Body of pancreas (tissue), 4 donors: Measurements from ENCODE around the gene GTPBP1. TPM values are rescaled to one million over a fixed set of nuclear protein-coding genes. Genes with fewer than 3 reads are reported as not detected.

Experiments used
- ATAC-seq: fragments of 150-250 bp; one replicate; pipeline ENCODE4 v1.9.1; 2016
- DNase-seq, 4 donors: peaks; one replicate each; pipeline ENCODE4 v3.0.0-alpha.2; 2019
- H3K27ac ChIP-seq, 4 donors: fragments of 200-600 bp; sonication (generic); 1 replicate in 3 of 4; 2 replicates in 1 of 4; pipeline versions ENCODE4 v1.5.1 to v1.6.1; 2016 to 2019; ENCODE audit warnings: mild to moderate bottlenecking in 1 of 4, mixed read lengths in 1 of 4, moderate library complexity in 1 of 4
- H3K27me3 ChIP-seq, 2 donors: fragments of 200-600 bp; sonication (generic); one replicate each; pipeline ENCODE4 v1.6.0; 2016; ENCODE audit warnings: mild to moderate bottlenecking in 1 of 2
- H3K36me3 ChIP-seq, 2 donors: fragments of 200-600 bp; sonication (generic); replicated peaks in 1 of 2; 2 replicates each; pipeline ENCODE4 v1.5.1; 2016; ENCODE audit warnings: low read depth in 2 of 2; ENCODE audit not compliant: insufficient read depth in 1 of 2
- H3K4me1 ChIP-seq: fragments of 200-600 bp; sonication (generic); one replicate; pipeline ENCODE4 v1.6.0; 2016
- H3K4me3 ChIP-seq, 2 donors: fragments of 200-600 bp; sonication (generic); 1 replicate in 1 of 2; 2 replicates in 1 of 2; pipeline ENCODE4 v1.5.1; 2016 to 2019
- H3K9me3 ChIP-seq, 3 donors: fragments of 200-600 bp; sonication (generic); 1 replicate in 2 of 3; 2 replicates in 1 of 3; pipeline ENCODE4 v1.5.1; 2016
- CTCF ChIP-seq, 7 experiments: fragments of 450-650 bp in 4 of 7; fragments of 200-600 bp in 3 of 7; sonication (generic) in 3 of 7; IDR thresholded peaks; one replicate each; pipeline ENCODE4 v1.5.1; 2016 to 2019; ENCODE audit warnings: antibody characterized with exemption in 7 of 7
- POLR2A ChIP-seq, 3 donors: fragments of 450-650 bp; IDR thresholded peaks; one replicate each; pipeline ENCODE4 v1.6.1; 2016; ENCODE audit warnings: antibody characterized with exemption in 3 of 3, mild to moderate bottlenecking in 2 of 3
- WGBS, 2 donors: methylation state at CpG; one replicate each; pipeline ENCODE4 v1.1.5; 2017; 5-methylcytosine and 5-hydroxymethylcytosine counted together
- intact Hi-C: fragments of 100-400 bp; cut with DNase I; formaldehyde crosslinking; loops from one replicate; pipeline ENCODE4 v1.15.1; 2023
- total RNA-seq, 2 donors: library from RNA; depleted of rRNA; stranded (reverse); fragments of >200 nt; gene quantifications; one replicate each; pipeline ENCODE4 v1.1.0, GENCODE V29; 2016

Gene GTPBP1
- total RNA-seq, 2 donors from 2014 or later = 34.0 to 53.4 TPM

DNA sequence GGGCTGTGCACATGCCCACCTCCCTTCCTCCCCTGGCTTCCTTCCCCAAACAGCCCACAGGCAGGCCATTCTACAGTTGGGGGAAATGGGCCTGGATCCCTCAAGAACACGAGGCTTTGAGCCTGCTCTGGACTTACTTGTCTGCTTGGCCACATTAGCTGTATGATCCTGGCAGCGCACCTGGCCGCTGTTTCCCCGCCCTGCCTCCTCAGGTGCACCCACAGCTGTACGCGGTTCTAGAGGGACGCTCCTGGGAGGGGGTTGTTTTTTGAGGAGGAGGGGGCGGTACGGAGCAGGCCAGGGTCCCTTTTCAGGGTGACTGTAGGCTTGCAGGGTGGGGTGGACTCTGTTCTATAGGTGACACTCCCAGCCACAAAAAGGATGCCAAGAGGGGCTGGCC, 61.6 kb downstream of the GTPBP1 start:
- peaks cover 3% of the 10 kb centered on the region for H3K4me1 ChIP-seq
- TF ChIP-seq POLR2A (IDR thresholded peaks at IDR 0.05) = no peak
- TF ChIP-seq CTCF (IDR thresholded peaks at IDR 0.05) = no peak
- H3K27me3 ChIP-seq = no peaks in the 10 kb centered on the region
- no peaks in the 10 kb centered on the region for H3K36me3 ChIP-seq
- H3K27ac ChIP-seq = no peak overlapping the region
- WGBS, 2 donors = 71 to 82% methylated on average over 6 to 9 of the region's 9 CpGs
- intact Hi-C loops = no loop called here
- DNase-seq (no peak), ATAC-seq (no peak)
- no peak overlapping the region for H3K4me3 ChIP-seq
- no peaks in the 10 kb centered on the region for H3K9me3 ChIP-seq

- no peak overlapping the region for H3K27ac ChIP-seq
- H3K4me3 ChIP-seq = no peak overlapping the region
- no peak for ATAC-seq
- WGBS, 2 donors = 80% methylated on average over 11 of the region's 11 CpGs
- no peaks in the 10 kb centered on the region for H3K9me3 ChIP-seq
- TF ChIP-seq POLR2A (IDR thresholded peaks at IDR 0.05) = no peak
- TF ChIP-seq CTCF (IDR thresholded peaks at IDR 0.05) = no peak
- no peak for DNase-seq
- intact Hi-C loops = no loop called here
- H3K4me1 ChIP-seq = peaks cover 3% of the 10 kb centered on the region
- H3K27me3 ChIP-seq = no peaks in the 10 kb centered on the region
- no peaks in the 10 kb centered on the region for H3K36me3 ChIP-seq
Observed at GRCh38 chr22:38768036-38768435, 62.3 kb downstream of the GTPBP1 start.

DNA sequence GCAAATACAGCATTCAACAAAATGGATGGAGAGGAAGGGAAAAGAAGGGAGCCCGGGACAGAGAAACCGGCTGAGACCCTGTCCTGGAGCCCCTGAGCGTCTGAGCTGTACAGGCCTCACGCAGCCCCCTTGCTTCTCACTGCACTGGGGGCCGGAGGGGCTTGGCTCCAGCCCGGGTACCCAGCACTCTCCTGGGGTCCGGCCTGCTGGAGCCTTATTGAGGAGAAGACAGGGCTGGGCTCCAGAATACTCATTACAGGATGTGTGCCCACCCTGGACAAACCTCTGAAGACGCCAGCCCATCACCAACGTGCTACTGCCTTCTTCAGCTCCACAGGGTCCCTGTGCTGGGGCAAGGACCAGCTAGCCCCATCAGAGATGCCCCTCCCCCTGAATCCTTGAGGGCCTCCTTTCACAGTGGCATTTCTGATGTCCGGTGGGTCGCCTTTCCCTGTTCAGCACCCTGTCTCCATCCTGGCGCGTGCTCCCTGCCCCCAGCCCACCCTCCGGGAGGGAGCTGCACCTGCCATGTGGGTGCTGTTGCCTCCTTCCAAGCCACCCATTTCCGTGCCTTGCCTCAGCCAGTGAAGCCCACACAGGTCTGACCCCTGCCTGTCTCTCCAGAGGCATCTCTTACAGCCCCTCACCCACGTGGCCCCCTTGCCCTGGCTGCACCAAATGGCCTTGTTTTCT, 64.7 kb downstream of the GTPBP1 start:
- no peak overlapping the region for H3K4me3 ChIP-seq
- peaks cover 3% of the 10 kb centered on the region for H3K4me1 ChIP-seq
- H3K9me3 ChIP-seq = no peaks in the 10 kb centered on the region
- H3K27ac ChIP-seq = no peak overlapping the region
- intact Hi-C loops = loop anchor here (10.0 kb wide), 1 partner anchor 354 kb away; no protein-coding TSS in a partner anchor
- H3K27me3 ChIP-seq = no peaks in the 10 kb centered on the region
- ATAC-seq = no peak
- H3K36me3 ChIP-seq = no peaks in the 10 kb centered on the region
- DNase-seq = no peak
- WGBS, 2 donors = 82 to 83% methylated on average over 13 to 15 of the region's 16 CpGs
- TF ChIP-seq POLR2A (IDR thresholded peaks at IDR 0.05) (no peak), CTCF (IDR thresholded peaks at IDR 0.05) (no peak)

- no peaks in the 10 kb centered on the region for H3K9me3 ChIP-seq
- no peak overlapping the region for H3K27ac ChIP-seq
- TF ChIP-seq CTCF (IDR thresholded peaks at IDR 0.05) (no peak), POLR2A (IDR thresholded peaks at IDR 0.05) (no peak)
- H3K36me3 ChIP-seq = no peaks in the 10 kb centered on the region
- no peaks in the 10 kb centered on the region for H3K4me1 ChIP-seq
- H3K27me3 ChIP-seq = no peaks in the 10 kb centered on the region
- ATAC-seq (no peak), DNase-seq (no peak)
- WGBS, 2 donors = 73 to 79% methylated on average over 8 of the region's 8 CpGs
- intact Hi-C loops = loop anchor here (10.0 kb wide), 1 partner anchor 352 kb away; no protein-coding TSS in a partner anchor
- H3K4me3 ChIP-seq = no peak overlapping the region
Observed at GRCh38 chr22:38772623-38772873, 66.8 kb downstream of the GTPBP1 start.

DNA sequence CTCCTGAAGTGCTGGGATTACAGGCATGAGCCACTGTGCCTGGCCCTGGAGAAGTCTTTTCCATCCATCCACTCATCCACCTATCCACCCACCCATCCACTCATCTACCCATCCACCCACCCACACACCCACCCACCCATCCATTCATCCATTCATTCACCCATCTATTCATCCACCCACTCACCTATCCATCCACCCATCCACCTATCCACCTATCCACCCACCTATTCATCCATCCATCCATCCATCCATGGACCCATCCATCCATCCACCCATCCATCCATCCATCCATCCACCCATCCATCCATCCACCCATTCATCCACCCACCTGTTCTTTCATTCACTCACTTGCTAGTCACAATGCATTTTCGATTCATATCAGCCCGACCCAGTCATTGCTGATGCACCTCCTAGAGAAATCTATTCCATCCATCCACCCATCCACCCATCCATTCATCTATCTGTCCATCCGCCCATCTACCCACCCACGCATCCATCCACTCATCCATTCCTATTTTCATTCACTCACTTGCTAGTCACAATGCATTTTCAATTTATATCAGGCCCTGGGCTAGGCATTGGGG, 67.7 kb downstream of the GTPBP1 start:
- no peak for TF ChIP-seq POLR2A (IDR thresholded peaks at IDR 0.05)
- TF ChIP-seq CTCF (IDR thresholded peaks at IDR 0.05) = no peak
- 82 to 88% methylated on average over 4 of the region's 4 CpGs for WGBS, 2 donors
- DNase-seq (no peak), ATAC-seq (no peak)
- Histone ChIP-seq H3K27ac (no peak overlapping the region), H3K27me3 (no peaks in the 10 kb centered on the region), H3K9me3 (no peaks in the 10 kb centered on the region), H3K4me1 (no peaks in the 10 kb centered on the region), H3K36me3 (no peaks in the 10 kb centered on the region), H3K4me3 (no peak overlapping the region)
- intact Hi-C loops = loop anchor here (10.0 kb wide), 1 partner anchor 351 kb away; no protein-coding TSS in a partner anchor
